Breast epithelium (tissue), 4 donors: ENCODE measurements around the gene LBHD2. TPM values are rescaled to one million over a fixed set of nuclear protein-coding genes. Genes with fewer than 3 reads are reported as not detected.

Experiments used
- DNase-seq, 2 donors: peaks; one replicate each; pipeline ENCODE4 v3.0.0-alpha.2; 2019; ENCODE audit warnings: low spot score in 2 of 2
- H3K27ac ChIP-seq, 2 donors: fragments of 200-600 bp; sonication (generic) in 1 of 2; one replicate each; pipeline ENCODE4 v1.5.1; 2016 to 2019; ENCODE audit warnings: mild to moderate bottlenecking in 1 of 2
- H3K27me3 ChIP-seq, 2 donors: fragments of 200-600 bp; sonication (generic) in 1 of 2; one replicate each; pipeline versions ENCODE4 v1.5.1 to v1.6.0; 2017 to 2019; ENCODE audit warnings: control low read depth in 1 of 2, mild to moderate bottlenecking in 1 of 2
- H3K36me3 ChIP-seq: fragments of 200-600 bp; one replicate; pipeline ENCODE4 v1.5.1; 2019
- H3K4me1 ChIP-seq, 2 donors: fragments of 200-600 bp; sonication (generic); one replicate each; pipeline ENCODE4 v1.5.1; 2016 to 2019; ENCODE audit warnings: control low read depth in 1 of 2
- H3K4me3 ChIP-seq, 3 donors: fragments of 200-600 bp; sonication (generic); 1 replicate in 2 of 3; 2 replicates in 1 of 3; pipeline ENCODE4 v1.5.1; 2016 to 2019; ENCODE audit warnings: mild to moderate bottlenecking in 3 of 3, moderate library complexity in 2 of 3
- H3K9me3 ChIP-seq, 2 donors: fragments of 200-600 bp; sonication (generic) in 1 of 2; one replicate each; pipeline ENCODE4 v1.5.1; 2016 to 2019; ENCODE audit warnings: control low read depth in 1 of 2
- CTCF ChIP-seq, 3 donors: fragments of 450-650 bp; IDR thresholded peaks; one replicate each; pipeline ENCODE4 v1.5.1; 2016 to 2017; ENCODE audit warnings: antibody characterized with exemption in 3 of 3, mild to moderate bottlenecking in 3 of 3, moderate library complexity in 3 of 3
- POLR2A ChIP-seq: fragments of 450-650 bp; IDR thresholded peaks from one replicate; pipeline ENCODE4 v1.6.1; 2016; ENCODE audit warnings: antibody characterized with exemption, mild to moderate bottlenecking, moderate library complexity
- POLR2AphosphoS5 ChIP-seq, 3 donors: sonication (generic); formaldehyde crosslinking; IDR thresholded peaks; one replicate each; pipeline ENCODE4 v1.6.1; 2017; ENCODE audit warnings: antibody characterized with exemption in 3 of 3
- intact Hi-C: fragments of 100-400 bp; cut with DNase I; formaldehyde crosslinking; loops from one replicate; pipeline ENCODE4 v1.15.1; 2023; ENCODE audit warnings: low total_unique reads
- total RNA-seq, 3 donors: library from RNA; depleted of rRNA; stranded (reverse); fragments of >200 nt; gene quantifications; one replicate each; pipeline ENCODE4 v1.1.0, GENCODE V29; 2016

Gene LBHD2
- total RNA-seq, 3 donors from 2014 or later, result not detected

GRCh38 chr14:103072595-103073366 is 11.2 kb upstream of the LBHD2 start:
- Histone ChIP-seq H3K4me3 (peak overlapping the region in 1 of 3 donors; percentile 11), H3K9me3 (no peaks in the 10 kb centered on the region), H3K27ac (no peak overlapping the region), H3K4me1 (peaks cover 0 to 6% of the 10 kb centered on the region in 2 donors), H3K27me3 (no peaks in the 10 kb centered on the region), H3K36me3 (no peaks in the 10 kb centered on the region)
- TF ChIP-seq POLR2AphosphoS5 (IDR thresholded peaks at IDR 0.05) (no peak), POLR2A (no peak), CTCF (IDR thresholded peaks at IDR 0.05) (no peak)
- DNase-seq, result no peak
- intact Hi-C loops, result no loop called here

- Histone ChIP-seq H3K27me3 (no peaks in the 10 kb centered on the region), H3K9me3 (no peaks in the 10 kb centered on the region), H3K27ac (no peak overlapping the region), H3K4me3 (no peak overlapping the region), H3K4me1 (peaks cover 0 to 6% of the 10 kb centered on the region in 2 donors), H3K36me3 (no peaks in the 10 kb centered on the region)
- TF ChIP-seq POLR2A, result no peak
- no peak for DNase-seq
- intact Hi-C loops, result no loop called here
These were observed 10.6 kb upstream of the LBHD2 start for GRCh38 chr14:103073367-103073875.

GRCh38 chr14:103073876-103074728 is 9.9 kb upstream of the LBHD2 start:
- H3K9me3 ChIP-seq, result no peaks in the 10 kb centered on the region
- H3K36me3 ChIP-seq, result no peaks in the 10 kb centered on the region
- H3K4me3 ChIP-seq, result no peak overlapping the region
- H3K27me3 ChIP-seq, result no peaks in the 10 kb centered on the region
- no peak for TF ChIP-seq CTCF (IDR thresholded peaks at IDR 0.05)
- TF ChIP-seq POLR2AphosphoS5 (IDR thresholded peaks at IDR 0.05), result no peak
- no peak for TF ChIP-seq POLR2A
- no peak for DNase-seq
- intact Hi-C loops, result no loop called here
- H3K27ac ChIP-seq, result peak overlapping the region in 1 of 2 donors; percentile 80
- peaks cover 0 to 6% of the 10 kb centered on the region in 2 donors for H3K4me1 ChIP-seq

- H3K27ac ChIP-seq, result peak overlapping the region; percentile 52 to 80
- H3K4me3 ChIP-seq, result peak overlapping the region; percentile 42 to 65 (median 52)
- intact Hi-C loops, result no loop called here
- TF ChIP-seq CTCF (IDR thresholded peaks at IDR 0.05) (no peak), POLR2A (no peak), POLR2AphosphoS5 (IDR thresholded peaks at IDR 0.05) (no peak)
- H3K36me3 ChIP-seq, result no peaks in the 10 kb centered on the region
- H3K9me3 ChIP-seq, result no peaks in the 10 kb centered on the region
- H3K27me3 ChIP-seq, result no peaks in the 10 kb centered on the region
- peaks cover 0 to 6% of the 10 kb centered on the region in 2 donors for H3K4me1 ChIP-seq
- DNase-seq, result no peak
These were observed 9.2 kb upstream of the LBHD2 start for GRCh38 chr14:103074729-103075367.

- no peaks in the 10 kb centered on the region for H3K36me3 ChIP-seq
- H3K4me3 ChIP-seq, result no peak overlapping the region
- H3K27me3 ChIP-seq, result no peaks in the 10 kb centered on the region
- no peak overlapping the region for H3K27ac ChIP-seq
- peaks cover 0 to 6% of the 10 kb centered on the region in 2 donors for H3K4me1 ChIP-seq
- no peak for TF ChIP-seq POLR2A
- peak; percentile 43 to 51 (median 45) for TF ChIP-seq POLR2AphosphoS5 (IDR thresholded peaks at IDR 0.05)
- TF ChIP-seq CTCF (IDR thresholded peaks at IDR 0.05), result peak; percentile 61 to 78 (median 77)
- H3K9me3 ChIP-seq, result no peaks in the 10 kb centered on the region
- intact Hi-C loops, result no loop called here
- DNase-seq, result peak; percentile 72 to 84
These were observed 5.6 kb upstream of the LBHD2 start for GRCh38 chr14:103078420-103078749.
